Activated CD8-positive, alpha-beta memory T cell treated with anti-CD3 and anti-CD28 coated beads for 1 hour (primary cell): Measurements from ENCODE around the gene SPATA31A7.
"Not testable (repeated sequence)": the region's sequence is repeated elsewhere in the genome, so short reads cannot be mapped to it uniquely, and the experiment has no call there.

Experiments used
- DNase-seq, 2 donors: peaks; one replicate each; pipeline ENCODE4 v3.0.0-alpha.2; 2020; ENCODE audit warnings: low read depth in 1 of 2; ENCODE audit errors: extremely low read depth in 1 of 2

The SPATA31A7 gene

DNA sequence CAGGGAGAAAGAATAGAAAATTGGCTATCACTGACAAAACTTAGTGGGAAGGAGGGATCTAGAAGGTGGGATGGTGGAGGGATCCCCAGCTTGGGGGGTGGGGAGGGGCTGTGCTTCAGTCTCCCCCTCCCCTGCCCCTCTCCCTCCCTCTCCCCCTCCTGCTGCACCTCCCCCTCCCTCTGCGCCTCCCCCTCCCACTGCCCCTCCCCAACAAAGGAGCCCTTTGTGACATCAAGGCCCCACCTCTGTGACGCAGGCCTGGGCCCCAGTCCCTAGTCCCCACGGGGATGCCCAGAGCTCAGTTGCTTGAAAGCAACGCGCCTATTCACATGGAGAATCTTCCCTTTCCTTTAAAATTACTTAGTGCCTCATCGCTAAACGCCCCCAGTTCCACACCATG lies at the start of gene SPATA31A7:
Gene SPATA31A7, plus strand, starts transcription at position 301 of the 400 bp plus-strand sequence. Its CDS starts 29 bp downstream, at position 330.
- not testable (repeated sequence) for DNase-seq

DNA sequence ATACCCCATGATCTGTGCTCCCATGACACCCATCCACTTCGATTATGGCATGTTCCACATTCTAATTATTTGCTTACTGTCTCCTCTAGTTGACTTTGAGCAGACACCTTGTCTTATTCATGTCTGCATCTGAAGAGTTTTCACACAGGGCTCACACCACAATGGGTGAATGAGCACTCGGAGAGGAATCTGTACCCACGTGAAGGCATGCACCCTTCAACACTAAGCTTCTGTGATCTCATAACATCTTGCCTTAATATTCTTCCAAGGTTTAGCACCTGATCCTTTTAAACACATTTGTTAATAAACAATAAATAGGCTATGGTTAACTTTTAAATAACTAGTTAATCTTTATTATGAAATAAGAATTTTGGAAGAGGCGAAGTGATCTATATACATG lies 36.6 kb downstream of the SPATA31A7 start:
- not testable (repeated sequence) for DNase-seq
